ENCODE results near the gene SKP1.

DNA sequence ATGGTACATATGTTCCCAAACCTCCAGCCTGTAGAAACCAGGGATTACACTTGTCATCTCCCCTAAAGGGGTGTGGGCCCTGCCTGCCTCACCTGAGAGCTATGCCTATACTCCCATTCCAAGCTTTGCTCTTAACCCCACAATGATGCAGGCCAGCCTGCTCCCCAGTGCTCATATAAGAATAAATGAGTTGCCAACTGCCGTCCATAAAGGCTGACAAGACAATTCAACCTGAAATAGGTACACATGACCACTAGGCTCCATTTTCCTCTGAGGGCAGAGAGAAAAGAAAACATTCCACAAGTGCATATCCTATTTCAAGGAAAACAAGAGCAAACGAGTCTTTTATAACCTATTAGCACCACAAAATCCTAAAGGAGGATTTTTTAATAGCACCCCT, 28.4 kb downstream of the SKP1 start:
- TF ChIP-seq, protein P1, sequence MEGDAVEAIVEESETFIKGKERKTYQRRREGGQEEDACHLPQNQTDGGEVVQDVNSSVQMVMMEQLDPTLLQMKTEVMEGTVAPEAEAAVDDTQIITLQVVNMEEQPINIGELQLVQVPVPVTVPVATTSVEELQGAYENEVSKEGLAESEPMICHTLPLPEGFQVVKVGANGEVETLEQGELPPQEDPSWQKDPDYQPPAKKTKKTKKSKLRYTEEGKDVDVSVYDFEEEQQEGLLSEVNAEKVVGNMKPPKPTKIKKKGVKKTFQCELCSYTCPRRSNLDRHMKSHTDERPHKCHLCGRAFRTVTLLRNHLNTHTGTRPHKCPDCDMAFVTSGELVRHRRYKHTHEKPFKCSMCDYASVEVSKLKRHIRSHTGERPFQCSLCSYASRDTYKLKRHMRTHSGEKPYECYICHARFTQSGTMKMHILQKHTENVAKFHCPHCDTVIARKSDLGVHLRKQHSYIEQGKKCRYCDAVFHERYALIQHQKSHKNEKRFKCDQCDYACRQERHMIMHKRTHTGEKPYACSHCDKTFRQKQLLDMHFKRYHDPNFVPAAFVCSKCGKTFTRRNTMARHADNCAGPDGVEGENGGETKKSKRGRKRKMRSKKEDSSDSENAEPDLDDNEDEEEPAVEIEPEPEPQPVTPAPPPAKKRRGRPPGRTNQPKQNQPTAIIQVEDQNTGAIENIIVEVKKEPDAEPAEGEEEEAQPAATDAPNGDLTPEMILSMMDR (IDR thresholded peaks at IDR 0.05), result no peak
- TF ChIP-seq POLR2AphosphoS5 (IDR thresholded peaks at IDR 0.05), result no peak
- TF ChIP-seq POLR2A (IDR thresholded peaks at IDR 0.05), result no peak
- TF ChIP-seq EP300 (IDR thresholded peaks at IDR 0.05), result no peak
